Activated CD4-positive, alpha-beta T cell treated with anti-CD3 and anti-CD28 coated beads, Interleukin-2, Interleukin-6, amounts not matched to agents 100 ng/mL and 50 ng/mL, durations not matched to agents 16 hours and 8 hours (primary cell): ENCODE results near the gene RET.

ENCODE experiments used
- DNase-seq: peaks from one replicate; pipeline ENCODE4 v3.0.0-alpha.2; 2020

The RET gene

GRCh38 chr10:43064331-43065075 is 12.4 kb upstream of the RET start:
- no peak for DNase-seq

- DNase-seq: no peak
Observed at GRCh38 chr10:43065234-43065633, 11.6 kb upstream of the RET start.

GRCh38 chr10:43065761-43066160 is 11.1 kb upstream of the RET start:
- DNase-seq: no peak

GRCh38 chr10:43066481-43066880 is 10.4 kb upstream of the RET start:
- no peak for DNase-seq

- DNase-seq: no peak
Observed at GRCh38 chr10:43067391-43068135, 9.3 kb upstream of the RET start.

- DNase-seq: no peak
Observed at GRCh38 chr10:43068136-43068395, 8.8 kb upstream of the RET start.

GRCh38 chr10:43068471-43069210 is 8.2 kb upstream of the RET start:
- no peak for DNase-seq

- no peak for DNase-seq
Observed at GRCh38 chr10:43069211-43069515, 7.7 kb upstream of the RET start.

- no peak for DNase-seq
Observed at GRCh38 chr10:43069579-43069978, 7.3 kb upstream of the RET start.

- DNase-seq: no peak
Observed at GRCh38 chr10:43070121-43071085, 6.5 kb upstream of the RET start.

- no peak for DNase-seq
Observed at GRCh38 chr10:43071865-43072650, 4.8 kb upstream of the RET start.

GRCh38 chr10:43073191-43073590 is 3.7 kb upstream of the RET start:
- DNase-seq: no peak

GRCh38 chr10:43073721-43074120 is 3.1 kb upstream of the RET start:
- DNase-seq: no peak

GRCh38 chr10:43074409-43074808 is 2.5 kb upstream of the RET start:
- no peak for DNase-seq

GRCh38 chr10:43074827-43075611 is 1.9 kb upstream of the RET start:
- no peak for DNase-seq

- peak; percentile 21 for DNase-seq
Observed at GRCh38 chr10:43075612-43076003, 1.3 kb upstream of the RET start.

- DNase-seq: peak; percentile 17
Observed at GRCh38 chr10:43076311-43076875, 476 bp upstream of the RET start.

GRCh38 chr10:43077421-43078171 is 727 bp downstream of the RET start:
- DNase-seq: no peak

- no peak for DNase-seq
Observed at GRCh38 chr10:43078175-43078985, 1.5 kb downstream of the RET start.

- DNase-seq: peak; percentile 42
Observed at GRCh38 chr10:43078986-43079273, 2.1 kb downstream of the RET start.
